AG04450 (cell line): ENCODE results near the gene FAM20B. TPM values are rescaled to one million over a fixed set of nuclear protein-coding genes. Genes with fewer than 3 reads are reported as not detected.
"Not testable (repeated sequence)": the region's sequence is repeated elsewhere in the genome, so short reads cannot be mapped to it uniquely, and the experiment has no call there.

Source experiments
- CTCF ChIA-PET: fragments of 300-600, 350-600 bp; formaldehyde crosslinking; extraction: SDS; loops from one replicate; lab custom pipeline; 2022; ENCODE audit warnings: antibody characterized with exemption, inconsistent platforms; lab: Charles Lee
- POLR2A ChIA-PET: fragments of 350-600 bp; formaldehyde crosslinking; extraction: SDS; loops from one replicate; lab custom pipeline; 2021; ENCODE audit warnings: antibody characterized with exemption, inconsistent platforms; lab: Yijun Ruan, JAX
- DNase-seq: peaks from one replicate; pipeline ENCODE4 v3.0.0-alpha.2; 2011; ENCODE audit warnings: low read depth, low spot score
- H3K27ac ChIP-seq: one replicate; pipeline ENCODE4 v1.5.1; 2012; ENCODE audit warnings: low read depth, low read length, control low read depth
- H3K27me3 ChIP-seq: one replicate; pipeline ENCODE4 v1.6.0; 2012; ENCODE audit warnings: low read length; ENCODE audit not compliant: control insufficient read depth, insufficient read depth
- H3K4me3 ChIP-seq: 2 replicates; pipeline ENCODE4 v1.5.1; 2011; ENCODE audit warnings: mild to moderate bottlenecking, low read depth, low read length, control low read depth
- H3K9me3 ChIP-seq: 2 replicates; pipeline ENCODE4 v1.5.1; 2012; ENCODE audit warnings: low read length; ENCODE audit not compliant: control insufficient read depth, insufficient read depth
- polyA plus RNA-seq: library from polyadenylated mRNA; depleted of rRNA; stranded (reverse); fragments of >200 nt; gene quantifications from 2 replicates; pipeline ENCODE4 v1.2.3, GENCODE V29; 2011
- TF ChIP-seq, protein P1 (sequence below): IDR thresholded peaks from 2 replicates; pipeline ENCODE4 v1.5.1; 2011; ENCODE audit warnings: low read depth, low read length, control low read depth, inconsistent platforms

The FAM20B gene
- polyA plus RNA-seq, 1 experiment: 29.3 TPM

DNA sequence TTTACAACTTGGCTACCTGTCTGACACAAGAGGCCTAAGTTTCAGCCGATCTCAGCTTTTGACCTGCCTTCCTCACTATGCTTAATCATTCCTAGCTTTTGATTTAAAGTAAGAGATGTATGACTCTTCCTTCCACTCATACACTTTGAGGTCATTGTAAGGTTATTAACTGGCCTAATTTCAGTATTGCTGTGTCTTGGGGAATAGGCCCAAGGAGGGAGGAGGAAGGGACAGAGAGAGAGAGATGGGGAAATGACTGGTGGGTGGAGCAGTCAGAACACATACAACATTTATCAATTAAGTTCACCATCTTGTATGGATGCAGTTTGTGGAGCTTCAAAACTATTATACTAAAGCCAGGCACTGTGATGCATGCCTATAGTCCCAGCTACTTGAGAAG lies 28.3 kb upstream of the FAM20B start:
- CTCF ChIA-PET: interaction anchor here (0.6 to 1.1 kb wide), 2 partner anchors 262 to 464 kb away, joined by 3 to 4 read pairs; no protein-coding TSS in a partner anchor
- POLR2A ChIA-PET: no interaction called here

DNA sequence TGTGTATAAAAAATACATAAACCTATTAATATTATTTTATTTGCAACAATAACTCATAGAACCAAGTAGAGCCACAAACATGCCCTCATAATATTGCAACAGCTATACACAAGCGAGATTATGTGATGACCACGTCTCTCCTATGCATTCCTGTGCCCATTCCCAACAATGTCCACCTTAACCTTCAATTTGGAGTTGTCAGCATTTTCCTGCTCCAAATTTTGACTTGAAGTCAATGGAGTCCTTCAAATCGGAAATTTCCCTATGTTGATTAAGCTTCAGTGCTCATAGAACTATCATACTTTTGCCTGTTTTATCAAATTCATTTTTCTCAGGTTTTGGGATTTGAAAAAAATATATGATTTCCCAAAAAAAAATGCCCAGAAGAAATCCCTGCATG lies 27.4 kb upstream of the FAM20B start:
- ChIA-PET POLR2A (no interaction called here), CTCF (interaction anchor here (1.1 to 12.2 kb wide), 2 partner anchors 458 to 465 kb away, joined by 3 to 176 read pairs; no protein-coding TSS in a partner anchor)
- TF ChIP-seq, protein P1, sequence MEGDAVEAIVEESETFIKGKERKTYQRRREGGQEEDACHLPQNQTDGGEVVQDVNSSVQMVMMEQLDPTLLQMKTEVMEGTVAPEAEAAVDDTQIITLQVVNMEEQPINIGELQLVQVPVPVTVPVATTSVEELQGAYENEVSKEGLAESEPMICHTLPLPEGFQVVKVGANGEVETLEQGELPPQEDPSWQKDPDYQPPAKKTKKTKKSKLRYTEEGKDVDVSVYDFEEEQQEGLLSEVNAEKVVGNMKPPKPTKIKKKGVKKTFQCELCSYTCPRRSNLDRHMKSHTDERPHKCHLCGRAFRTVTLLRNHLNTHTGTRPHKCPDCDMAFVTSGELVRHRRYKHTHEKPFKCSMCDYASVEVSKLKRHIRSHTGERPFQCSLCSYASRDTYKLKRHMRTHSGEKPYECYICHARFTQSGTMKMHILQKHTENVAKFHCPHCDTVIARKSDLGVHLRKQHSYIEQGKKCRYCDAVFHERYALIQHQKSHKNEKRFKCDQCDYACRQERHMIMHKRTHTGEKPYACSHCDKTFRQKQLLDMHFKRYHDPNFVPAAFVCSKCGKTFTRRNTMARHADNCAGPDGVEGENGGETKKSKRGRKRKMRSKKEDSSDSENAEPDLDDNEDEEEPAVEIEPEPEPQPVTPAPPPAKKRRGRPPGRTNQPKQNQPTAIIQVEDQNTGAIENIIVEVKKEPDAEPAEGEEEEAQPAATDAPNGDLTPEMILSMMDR: no peak
- no peak overlapping the region for H3K27ac ChIP-seq
- no peak overlapping the region for H3K4me3 ChIP-seq
- DNase-seq: no peak
- peaks cover 12% of the 10 kb centered on the region for H3K9me3 ChIP-seq
- H3K27me3 ChIP-seq: no peaks in the 10 kb centered on the region

More for the DNA sequence above, 28.3 kb upstream of the FAM20B start:
- Histone ChIP-seq H3K27ac (no peak overlapping the region), H3K9me3 (peaks cover 12% of the 10 kb centered on the region), H3K27me3 (no peaks in the 10 kb centered on the region), H3K4me3 (no peak overlapping the region)
- DNase-seq: no peak
- TF ChIP-seq, protein P1: no peak

DNA sequence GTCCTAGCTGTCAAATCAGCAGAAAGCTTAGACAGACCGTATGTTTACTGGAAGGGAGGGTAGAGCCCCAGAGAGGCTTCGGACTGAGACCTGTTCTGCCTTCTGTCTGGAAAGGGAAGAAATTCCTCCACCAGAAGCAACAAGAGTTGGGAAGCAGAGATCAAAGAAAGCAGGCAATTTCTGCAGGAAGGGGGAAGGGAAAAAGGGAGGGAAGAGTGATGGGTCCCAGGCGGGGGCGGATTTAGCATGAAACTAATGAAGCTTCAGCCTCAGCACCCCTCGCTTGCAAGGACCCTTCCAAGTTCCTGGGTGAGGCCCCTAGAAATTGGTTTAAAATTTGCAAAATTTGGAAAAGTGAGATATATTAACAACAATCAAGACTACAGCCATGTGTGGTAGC lies 26.6 kb upstream of the FAM20B start:
- DNase-seq: no peak
- Histone ChIP-seq H3K4me3 (no peak overlapping the region), H3K27me3 (no peaks in the 10 kb centered on the region), H3K9me3 (peaks cover 12% of the 10 kb centered on the region), H3K27ac (no peak overlapping the region)
- TF ChIP-seq, protein P1: no peak
- ChIA-PET CTCF (interaction anchor here (0.7 to 12.2 kb wide), 3 partner anchors 224 to 459 kb away, joined by 6 to 176 read pairs (median 12); no protein-coding TSS in a partner anchor), POLR2A (no interaction called here)

DNA sequence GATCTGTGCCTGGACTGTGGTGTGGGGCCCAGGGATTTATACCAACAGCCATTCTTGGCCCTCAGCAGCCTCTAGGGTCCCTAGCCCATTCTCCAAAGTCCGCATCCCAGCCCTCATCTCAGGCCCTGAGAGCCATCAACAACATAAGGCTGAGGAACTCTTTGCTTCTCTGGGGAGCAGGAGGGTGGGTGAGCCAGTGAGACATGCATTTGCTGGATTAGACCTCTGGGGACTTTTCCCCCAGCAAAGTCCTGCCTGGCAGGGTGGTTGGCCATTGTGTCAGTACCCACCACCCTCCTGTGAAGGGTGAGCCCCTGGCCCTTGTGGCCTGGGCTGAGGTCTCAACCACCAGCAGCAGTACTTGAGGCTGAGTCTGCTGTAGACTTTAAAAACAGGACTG lies 24.2 kb upstream of the FAM20B start:
- CTCF ChIA-PET: interaction anchor here (1.0 to 12.2 kb wide), 8 partner anchors 44 to 702 kb away, joined by 4 to 176 read pairs (median 10); no protein-coding TSS in a partner anchor
- POLR2A ChIA-PET: no interaction called here
- Histone ChIP-seq H3K9me3 (no peaks in the 10 kb centered on the region), H3K4me3 (no peak overlapping the region), H3K27ac (no peak overlapping the region), H3K27me3 (no peaks in the 10 kb centered on the region)
- TF ChIP-seq, protein P1: 0 out of 2 replicates have a peak, but pooled peaks have one; percentile 2
- DNase-seq: no peak

DNA sequence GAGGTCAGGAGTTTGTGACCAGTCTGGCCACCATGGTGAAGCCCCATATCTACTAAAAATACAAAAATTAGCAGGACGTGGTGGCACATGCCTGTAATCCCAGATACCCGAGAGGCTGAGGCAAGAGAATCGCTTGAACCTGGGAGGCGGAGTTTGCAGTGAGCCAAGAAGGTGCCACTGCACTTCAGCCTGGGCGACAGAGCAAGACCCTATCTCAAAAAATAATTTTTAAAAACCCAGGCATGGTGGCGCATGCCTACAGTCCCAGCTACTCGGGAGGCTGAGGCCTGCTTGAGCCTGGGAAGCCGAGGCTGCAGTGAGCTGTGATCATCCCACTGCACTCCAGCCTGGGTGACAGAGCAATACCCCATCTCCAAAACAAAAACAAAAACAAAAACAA lies 23.6 kb upstream of the FAM20B start:
- not testable (repeated sequence) for H3K9me3 ChIP-seq, H3K27ac ChIP-seq, DNase-seq, H3K27me3 ChIP-seq, H3K4me3 ChIP-seq
- ChIA-PET CTCF (interaction anchor here (0.6 to 12.2 kb wide), 67 partner anchors 8 to 1838 kb away, joined by 3 to 176 read pairs (median 5); partner anchors contain the start of genes ANGPTL1 and ASTN1), POLR2A (interaction anchor here (1.1 kb wide), 1 partner anchor 461 kb away, joined by 4 read pairs; no protein-coding TSS in a partner anchor)
